SK-N-MC (cell line): Measurements from ENCODE around the gene MEGF9.

Source experiments
- EZH2 ChIP-seq: fragments of 200-600 bp; sonication (generic); IDR thresholded peaks from one replicate; pipeline ENCODE4 v1.6.1; 2017; ENCODE audit warnings: antibody characterized with exemption
- FOXP2 ChIP-seq: optimal IDR thresholded peaks from 2 replicates; pipeline ENCODE3; 2011; ENCODE audit warnings: mild to moderate bottlenecking, moderate library complexity; ENCODE audit not compliant: insufficient read depth; ENCODE audit errors: extremely low read length, control extremely low read depth
- POLR2AphosphoS5 ChIP-seq: IDR thresholded peaks from 2 replicates; pipeline ENCODE4 v1.6.1; 2012; ENCODE audit warnings: mild to moderate bottlenecking, low read depth, low read length, borderline replicate concordance

DNA sequence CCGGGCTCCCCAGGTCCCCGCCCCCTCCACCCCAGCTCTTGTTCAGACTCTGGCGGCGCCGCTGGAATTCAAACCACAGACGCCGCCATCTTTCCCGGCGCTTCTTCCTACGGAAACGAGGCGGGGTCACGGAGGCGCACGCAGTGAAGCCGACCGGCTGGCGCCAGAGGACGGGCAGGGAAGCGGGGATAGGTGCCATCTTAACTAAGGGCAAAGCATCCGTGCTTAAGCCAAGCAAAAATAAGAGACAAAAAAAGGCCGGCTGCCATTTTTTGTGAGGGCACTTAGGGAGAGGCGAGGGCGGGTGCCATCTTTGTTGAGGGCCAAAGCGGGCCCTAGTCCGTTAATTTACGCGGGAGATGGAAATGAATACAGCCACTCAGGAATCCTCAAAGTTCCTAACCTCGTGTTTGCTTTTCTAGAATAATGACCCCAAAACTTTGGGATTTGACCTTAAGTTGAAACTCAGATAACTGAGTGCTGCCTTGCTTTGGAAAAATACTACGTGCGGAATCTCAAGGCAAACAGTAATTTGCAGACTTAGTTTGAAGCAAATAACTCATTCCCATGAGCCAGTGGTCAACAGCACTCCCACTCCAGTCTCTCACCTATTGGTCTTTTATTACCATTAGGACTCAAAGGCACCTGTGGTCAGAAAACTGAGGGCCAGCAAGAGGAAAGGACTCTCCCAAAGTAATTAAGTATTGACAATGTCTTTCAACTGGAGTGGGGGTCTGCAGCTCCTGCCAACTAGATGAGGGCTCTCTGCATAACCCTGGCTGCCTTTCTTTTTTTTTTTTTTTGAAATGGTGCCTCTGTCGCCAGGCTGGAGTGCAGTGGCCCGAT lies 134.0 kb downstream of the MEGF9 start, which contains the start of gene CDK5RAP2:
- TF ChIP-seq EZH2 (no peak), POLR2AphosphoS5 (peak; percentile 28; the same call in 1 of the 2 replicates), FOXP2 (no peak)
